H7 (cell line): Measurements from ENCODE around the gene NDUFB8. TPM values are rescaled to one million over a fixed set of nuclear protein-coding genes. Genes with fewer than 3 reads are reported as not detected.

Source experiments
- DNase-seq: peaks from one replicate; pipeline ENCODE4 v3.0.0; 2012
- H3K27me3 ChIP-seq: 2 replicates; pipeline ENCODE4 v1.6.0; 2011; ENCODE audit warnings: mild to moderate bottlenecking, low read length; ENCODE audit not compliant: control insufficient read depth, insufficient read depth
- H3K36me3 ChIP-seq: replicated peaks from 2 replicates; pipeline ENCODE4 v1.5.1; 2011; ENCODE audit warnings: low read length; ENCODE audit not compliant: control insufficient read depth, insufficient read depth
- H3K4me3 ChIP-seq: 2 replicates; pipeline ENCODE4 v1.5.1; 2011; ENCODE audit warnings: low read depth, mild to moderate bottlenecking, control low read depth, low read length, moderate library complexity; ENCODE audit not compliant: insufficient read depth
- total RNA-seq: library from RNA; depleted of rRNA; stranded (reverse); fragments of >200 nt; shearing (Covaris generic); gene quantifications from 2 replicates; pipeline ENCODE4 v1.2.3, GENCODE V29; 2014

NDUFB8 gene
- total RNA-seq, 1 experiment from 2014 or later, result 206 TPM

- H3K27me3 ChIP-seq, result peaks cover 14% of the 10 kb centered on the region
- no peak for DNase-seq
- H3K36me3 ChIP-seq, result peaks cover 11% of the 10 kb centered on the region
- H3K4me3 ChIP-seq, result no peak overlapping the region
Observed at GRCh38 chr10:100524206-100524605, 5.5 kb downstream of the NDUFB8 start.

- DNase-seq, result no peak
- Histone ChIP-seq H3K27me3 (peaks cover 18% of the 10 kb centered on the region), H3K36me3 (peaks cover 11% of the 10 kb centered on the region), H3K4me3 (no peak overlapping the region)
Observed at GRCh38 chr10:100522945-100523344, 6.7 kb downstream of the NDUFB8 start.

GRCh38 chr10:100522107-100522801 is 7.4 kb downstream of the NDUFB8 start:
- DNase-seq, result no peak
- Histone ChIP-seq H3K36me3 (peaks cover 11% of the 10 kb centered on the region), H3K27me3 (peaks cover 18% of the 10 kb centered on the region), H3K4me3 (no peak overlapping the region)

- Histone ChIP-seq H3K27me3 (peaks cover 18% of the 10 kb centered on the region), H3K36me3 (peaks cover 3% of the 10 kb centered on the region), H3K4me3 (no peak overlapping the region)
- DNase-seq, result no peak
Observed at GRCh38 chr10:100520811-100521210, 8.9 kb downstream of the NDUFB8 start.

DNA sequence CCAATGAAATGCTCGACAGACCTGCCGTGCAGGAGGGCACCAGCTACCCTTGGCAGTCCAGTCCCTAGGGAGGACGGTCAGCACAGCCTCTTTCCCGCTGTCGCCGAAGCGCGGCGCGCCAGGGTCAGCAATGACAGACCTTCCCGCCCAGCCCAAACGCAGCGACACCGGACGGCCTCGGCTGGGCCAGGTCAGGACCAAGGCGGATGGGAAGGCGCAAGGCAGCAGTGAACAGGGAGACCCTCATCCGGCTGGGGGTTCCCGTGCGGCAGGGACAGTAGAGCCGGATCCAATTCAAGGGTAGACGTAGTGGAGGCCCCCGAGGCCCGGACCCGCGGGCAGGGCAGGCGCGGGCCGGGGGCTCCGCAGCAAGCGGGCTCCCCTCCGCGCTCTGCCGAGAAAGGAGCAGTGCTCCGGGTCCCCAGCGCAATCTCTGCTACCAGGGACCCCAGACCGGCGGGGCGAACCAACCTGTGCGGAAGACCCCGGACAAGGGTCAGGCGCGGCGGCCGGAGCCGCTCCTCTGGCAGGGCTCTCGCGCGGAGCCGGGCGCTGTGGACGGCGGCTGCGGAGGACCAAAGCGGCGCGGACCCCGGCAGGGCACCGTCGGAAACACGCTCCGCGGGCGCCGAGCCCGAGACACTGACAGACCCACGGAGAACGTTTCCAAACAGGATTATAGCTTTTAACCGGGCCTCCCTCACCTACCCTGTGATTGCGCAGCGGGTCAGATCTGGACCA is 10.2 kb downstream of the NDUFB8 start, which contains the start of gene SEC31B:
TSS of gene SEC31B (minus strand) at position 551 of the 741 bp plus-strand sequence. CDS start 2,909 bp downstream, outside the sequence.
- H3K36me3 ChIP-seq, result peaks cover 3% of the 10 kb centered on the region
- peak; percentile 85 for DNase-seq
- H3K27me3 ChIP-seq, result peaks cover 18% of the 10 kb centered on the region
- peak within 1 kb of the TSS; percentile 64 for H3K4me3 ChIP-seq

DNA sequence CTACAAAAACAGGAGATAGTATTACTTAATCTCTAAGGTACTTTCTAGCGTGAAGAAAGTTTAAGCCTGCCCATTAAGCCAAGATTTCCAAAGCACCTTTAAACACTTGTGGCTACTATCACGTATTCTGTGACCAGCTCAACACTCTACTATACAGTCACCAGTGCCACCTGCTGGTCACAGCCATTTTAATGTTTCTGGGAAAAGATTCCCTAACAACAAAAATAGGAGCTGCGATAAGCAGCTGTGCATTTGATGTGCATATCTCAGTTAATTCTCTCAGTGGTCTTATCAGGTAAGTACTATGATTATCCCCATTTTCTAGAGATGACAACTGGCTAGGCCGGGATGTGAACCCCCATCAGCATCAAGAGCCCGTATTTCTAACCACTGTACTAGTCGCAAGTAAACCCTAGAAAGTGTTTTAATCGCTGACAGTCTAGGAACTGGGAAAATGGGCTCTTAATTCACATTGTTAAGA is 10.9 kb downstream of the NDUFB8 start:
- Histone ChIP-seq H3K4me3 (peak overlapping the region; percentile 64; the same call in 1 of the 2 replicates), H3K27me3 (peaks cover 18% of the 10 kb centered on the region), H3K36me3 (no peaks in the 10 kb centered on the region)
- peak; percentile 73 for DNase-seq

GRCh38 chr10:100516847-100517246 is 12.8 kb downstream of the NDUFB8 start:
- Histone ChIP-seq H3K36me3 (no peaks in the 10 kb centered on the region), H3K4me3 (no peak overlapping the region), H3K27me3 (peaks cover 18% of the 10 kb centered on the region)
- DNase-seq, result peak; percentile 61

DNA sequence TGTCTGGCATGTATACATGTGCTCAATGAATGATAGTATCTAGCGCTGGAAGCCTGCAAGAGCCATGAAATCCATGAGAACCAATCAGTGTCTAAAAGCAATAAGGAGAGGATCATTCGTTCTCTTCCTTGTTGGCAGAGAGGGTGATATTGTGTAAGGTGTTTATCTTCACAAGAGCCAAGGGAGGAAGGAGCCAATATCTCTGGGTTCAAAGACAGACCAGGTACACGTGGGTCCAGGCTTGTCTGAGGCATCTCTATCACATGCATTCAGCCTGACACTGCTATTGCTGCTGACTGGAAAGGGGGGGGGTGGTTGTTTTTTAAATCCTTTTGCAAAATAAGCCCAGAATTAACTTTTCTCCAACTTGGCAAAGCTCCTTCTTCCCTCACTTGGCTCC is 14.1 kb downstream of the NDUFB8 start:
- no peak overlapping the region for H3K4me3 ChIP-seq
- H3K27me3 ChIP-seq, result peaks cover 16% of the 10 kb centered on the region
- H3K36me3 ChIP-seq, result no peaks in the 10 kb centered on the region
- no peak for DNase-seq

DNA sequence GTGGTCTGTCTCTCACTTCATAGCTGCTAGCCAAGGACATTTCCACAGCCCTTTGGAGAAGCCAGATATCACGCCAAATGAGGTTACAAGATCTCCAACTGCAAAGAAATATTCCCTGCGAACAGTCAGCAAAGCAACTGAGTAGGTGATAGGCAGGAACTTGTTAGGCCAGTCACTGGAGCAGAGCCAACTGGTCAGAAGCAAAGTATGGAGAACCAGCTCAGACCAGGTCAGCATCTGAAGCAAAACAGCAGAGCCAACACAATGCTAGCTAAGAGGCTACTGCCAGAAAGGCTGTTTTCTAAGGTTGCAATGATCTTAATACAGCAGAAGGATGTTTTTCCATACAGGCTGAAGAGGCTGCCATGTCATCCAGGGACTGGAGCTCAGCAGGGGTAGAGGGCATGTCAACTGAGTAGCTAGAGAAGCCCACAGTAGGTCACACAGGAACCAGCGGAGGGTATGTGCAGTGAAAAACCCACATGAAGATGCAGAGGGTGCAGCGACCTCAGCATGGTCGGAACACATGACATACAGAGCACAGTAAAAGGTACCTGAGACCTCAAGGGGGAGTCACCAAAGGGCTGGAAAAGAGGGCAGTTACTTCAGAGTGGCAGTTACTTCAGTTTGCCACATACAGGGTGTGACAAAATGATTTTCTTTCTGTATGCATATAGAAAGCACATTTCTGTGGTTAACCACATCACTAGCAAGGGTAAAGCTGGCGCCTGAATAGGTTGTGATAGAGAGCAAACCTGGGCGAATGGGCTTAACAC is 18.9 kb downstream of the NDUFB8 start:
- H3K27me3 ChIP-seq, result peaks cover 6% of the 10 kb centered on the region; the same call in 1 of the 2 replicates
- H3K4me3 ChIP-seq, result no peak overlapping the region
- no peaks in the 10 kb centered on the region for H3K36me3 ChIP-seq
- DNase-seq, result no peak

GRCh38 chr10:100509241-100509840 is 20.3 kb downstream of the NDUFB8 start:
- Histone ChIP-seq H3K27me3 (peaks cover 6% of the 10 kb centered on the region; the same call in 1 of the 2 replicates), H3K36me3 (no peaks in the 10 kb centered on the region), H3K4me3 (no peak overlapping the region)
- no peak for DNase-seq

GRCh38 chr10:100508691-100509150 is 20.9 kb downstream of the NDUFB8 start:
- peak; percentile 79 for DNase-seq
- Histone ChIP-seq H3K36me3 (no peaks in the 10 kb centered on the region), H3K27me3 (peaks cover 6% of the 10 kb centered on the region; the same call in 1 of the 2 replicates), H3K4me3 (no peak overlapping the region)

- Histone ChIP-seq H3K4me3 (no peak overlapping the region), H3K36me3 (no peaks in the 10 kb centered on the region), H3K27me3 (peaks cover 6% of the 10 kb centered on the region; the same call in 1 of the 2 replicates)
- DNase-seq, result no peak
Observed at GRCh38 chr10:100508266-100508665, 21.4 kb downstream of the NDUFB8 start.

- no peak for DNase-seq
- peaks cover 6% of the 10 kb centered on the region; the same call in 1 of the 2 replicates for H3K27me3 ChIP-seq
- no peaks in the 10 kb centered on the region for H3K36me3 ChIP-seq
- no peak overlapping the region for H3K4me3 ChIP-seq
Observed at GRCh38 chr10:100507357-100507732, 22.3 kb downstream of the NDUFB8 start.
